Mesenchymal stem cell (in vitro differentiated cells and primary cell): ENCODE data around the gene TRIM25.

Experiments
- DNase-seq: peaks from one replicate; pipeline ENCODE4 v3.0.0-alpha.2; 2013
- H2AFZ ChIP-seq: one replicate; pipeline ENCODE4 v1.6.1; 2013; ENCODE audit warnings: low read depth, mild to moderate bottlenecking, control low read depth, inconsistent platforms, low read length, moderate library complexity
- H2AK5ac ChIP-seq: 2 replicates; pipeline ENCODE4 v1.6.1; 2013; ENCODE audit warnings: low read length, moderate library complexity, mild to moderate bottlenecking, inconsistent platforms; ENCODE audit not compliant: severe bottlenecking
- H2BK120ac ChIP-seq: one replicate; pipeline ENCODE4 v1.6.1; 2013; ENCODE audit warnings: low read depth, mild to moderate bottlenecking, inconsistent platforms, low read length, moderate library complexity
- H2BK12ac ChIP-seq, 2 experiments: one replicate each; pipeline ENCODE4 v1.6.1; 2013; ENCODE audit warnings: inconsistent platforms in 2 of 2, low read length in 2 of 2, mild to moderate bottlenecking in 2 of 2, moderate library complexity in 2 of 2, control low read depth in 1 of 2
- H2BK15ac ChIP-seq: one replicate; pipeline ENCODE4 v1.6.1; 2013; ENCODE audit warnings: mild to moderate bottlenecking, low read depth, inconsistent platforms; ENCODE audit not compliant: poor library complexity, severe bottlenecking
- H2BK5ac ChIP-seq: 2 replicates; pipeline ENCODE4 v1.6.1; 2013; ENCODE audit warnings: low read depth, mild to moderate bottlenecking, low read length, control low read depth, inconsistent platforms; ENCODE audit not compliant: poor library complexity, severe bottlenecking
- H3K14ac ChIP-seq, 2 experiments: one replicate each; pipeline ENCODE4 v1.6.1; 2013; ENCODE audit warnings: inconsistent platforms in 2 of 2, low read length in 2 of 2, control low read depth in 1 of 2, mild to moderate bottlenecking in 1 of 2, moderate library complexity in 1 of 2
- H3K18ac ChIP-seq, 2 experiments: one replicate each; pipeline ENCODE4 v1.6.1; 2013; ENCODE audit warnings: inconsistent platforms in 2 of 2, low read length in 2 of 2, control low read depth in 1 of 2, low read depth in 1 of 2, mild to moderate bottlenecking in 1 of 2
- H3K23ac ChIP-seq, 2 experiments: one replicate each; pipeline ENCODE4 v1.6.1; 2013; ENCODE audit warnings: inconsistent platforms in 2 of 2, low read length in 2 of 2, mild to moderate bottlenecking in 2 of 2, moderate library complexity in 2 of 2, control low read depth in 1 of 2
- H3K27ac ChIP-seq: 2 replicates; pipeline ENCODE4 v1.5.1; 2013; ENCODE audit warnings: mild to moderate bottlenecking, moderate library complexity, low read length, control low read depth, inconsistent platforms; ENCODE audit not compliant: poor library complexity, severe bottlenecking
- H3K27me3 ChIP-seq, 2 experiments: 2 replicates each; pipeline versions ENCODE4 v1.6.1 to v1.7.0; 2013; ENCODE audit warnings: low read length in 2 of 2, mild to moderate bottlenecking in 2 of 2, moderate library complexity in 2 of 2, control low read depth in 1 of 2, inconsistent platforms in 1 of 2; ENCODE audit not compliant: control insufficient read depth in 1 of 2, insufficient read depth in 1 of 2
- H3K36me3 ChIP-seq, 2 experiments: 2 replicates each; pipeline versions ENCODE4 v1.6.1 to v1.7.0; 2013; ENCODE audit warnings: low read length in 2 of 2, control low read depth in 1 of 2, inconsistent platforms in 1 of 2, low read depth in 1 of 2, mild to moderate bottlenecking in 1 of 2; ENCODE audit not compliant: insufficient read depth in 2 of 2, control insufficient read depth in 1 of 2
- H3K4ac ChIP-seq, 2 experiments: one replicate each; pipeline ENCODE4 v1.6.1; 2013; ENCODE audit warnings: inconsistent platforms in 2 of 2, low read length in 2 of 2, mild to moderate bottlenecking in 2 of 2, moderate library complexity in 2 of 2, control low read depth in 1 of 2, low read depth in 1 of 2
- H3K4me1 ChIP-seq: 2 replicates; pipeline ENCODE4 v1.6.1; 2013; ENCODE audit warnings: low read depth, low read length, control low read depth; ENCODE audit not compliant: control insufficient read depth, insufficient read depth
- H3K4me2 ChIP-seq: 2 replicates; pipeline ENCODE4 v1.6.1; 2013; ENCODE audit warnings: low read length, mild to moderate bottlenecking, inconsistent platforms; ENCODE audit not compliant: poor library complexity, severe bottlenecking
- H3K4me3 ChIP-seq, 2 experiments: 2 replicates each; pipeline versions ENCODE4 v1.5.1 to v1.7.0; 2013; ENCODE audit warnings: low read length in 2 of 2, mild to moderate bottlenecking in 2 of 2, control low read depth in 1 of 2, low read depth in 1 of 2; ENCODE audit not compliant: insufficient read depth in 1 of 2
- H3K79me1 ChIP-seq: replicated peaks from 2 replicates; pipeline ENCODE4 v1.6.1; 2013; ENCODE audit warnings: mild to moderate bottlenecking, control low read depth, low read length, inconsistent platforms; ENCODE audit not compliant: poor library complexity, severe bottlenecking
- H3K9ac ChIP-seq: 2 replicates; pipeline ENCODE4 v1.7.0; 2013; ENCODE audit warnings: mild to moderate bottlenecking, low read length, moderate library complexity
- H3K9me3 ChIP-seq: 2 replicates; pipeline ENCODE4 v1.7.0; 2013; ENCODE audit warnings: mild to moderate bottlenecking, low read length; ENCODE audit not compliant: control insufficient read depth
- H4K8ac ChIP-seq: one replicate; pipeline ENCODE4 v1.6.1; 2013; ENCODE audit warnings: inconsistent platforms, mild to moderate bottlenecking, low read length, moderate library complexity
- H4K91ac ChIP-seq: one replicate; pipeline ENCODE4 v1.6.1; 2013; ENCODE audit warnings: mild to moderate bottlenecking, low read length, inconsistent platforms
- WGBS: methylation state at CpG from one replicate; pipeline ENCODE4 v1.1.7; 2013; ENCODE audit warnings: mixed read lengths; 5-methylcytosine and 5-hydroxymethylcytosine counted together

Gene TRIM25

DNA sequence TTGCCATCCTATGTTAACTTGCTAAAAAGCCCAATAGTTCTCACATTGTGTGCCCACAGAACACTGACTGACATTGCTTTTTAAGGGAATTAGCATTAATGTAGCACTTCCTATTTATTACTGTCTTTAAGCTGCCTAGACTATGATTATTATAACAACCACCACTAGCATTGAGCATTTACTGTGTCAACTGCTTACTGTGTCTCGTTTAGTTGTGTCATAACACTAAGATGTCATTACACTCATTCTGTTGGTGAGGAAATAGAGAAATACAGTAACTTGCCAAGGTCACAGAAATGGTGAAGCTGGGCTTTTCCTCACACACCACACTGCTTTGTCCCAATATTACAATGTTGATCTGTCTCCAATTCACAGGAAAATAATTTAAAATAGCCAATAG lies 30.2 kb downstream of the TRIM25 start:
- Histone ChIP-seq H3K18ac (no peak overlapping the region), H3K79me1 (peaks cover 2% of the 10 kb centered on the region), H4K91ac (no peak overlapping the region), H2AK5ac (no peak overlapping the region), H3K9ac (no peak overlapping the region), H3K14ac (no peak overlapping the region), H3K4me1 (peaks cover 1% of the 10 kb centered on the region), H3K4ac (no peak overlapping the region), H3K27ac (no peak overlapping the region), H2BK120ac (no peak overlapping the region), H2BK15ac (no peak overlapping the region), H3K4me3 (no peak overlapping the region), H3K4me2 (no peak overlapping the region), H2BK12ac (no peak overlapping the region), H2AFZ (no peak overlapping the region), H3K23ac (no peak overlapping the region), H3K27me3 (no peaks in the 10 kb centered on the region), H3K36me3 (peaks cover 12 to 33% of the 10 kb centered on the region in 2 experiments), H4K8ac (no peak overlapping the region), H2BK5ac (no peak overlapping the region), H3K9me3 (peaks cover 5% of the 10 kb centered on the region)
- DNase-seq = no peak
- 86% methylated on average over 1 of the region's 1 CpG for WGBS

DNA sequence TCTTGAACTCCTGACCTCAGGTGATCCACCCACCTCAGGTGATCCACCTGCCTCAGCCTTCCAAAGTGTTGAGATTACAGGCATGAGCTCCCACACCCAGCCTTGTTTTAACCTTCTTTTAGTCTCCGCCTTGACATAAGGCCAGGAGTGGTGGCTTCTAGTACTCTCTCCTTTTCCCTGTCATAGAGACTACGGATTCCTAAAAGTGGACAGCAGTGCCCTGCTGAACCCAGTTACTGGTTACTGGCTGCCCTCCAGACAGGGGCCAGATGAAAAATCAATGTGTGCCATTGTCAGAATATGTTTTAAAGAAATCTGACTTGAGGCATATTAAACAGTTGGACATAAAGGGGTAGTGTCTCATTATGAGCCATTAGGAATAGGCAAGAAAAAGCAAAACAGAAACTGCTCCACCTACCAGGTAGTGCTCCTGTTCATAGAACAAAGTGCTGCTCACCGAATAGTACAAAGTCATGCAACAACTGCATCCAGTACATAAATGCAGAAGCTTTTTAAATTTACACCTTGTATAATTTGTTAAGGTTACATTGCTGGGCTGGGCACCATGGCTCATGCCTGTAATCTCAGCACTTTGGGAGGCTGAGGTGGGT lies 32.1 kb downstream of the TRIM25 start:
- no peak overlapping the region for H4K91ac ChIP-seq
- no peaks in the 10 kb centered on the region for H3K79me1 ChIP-seq
- DNase-seq = no peak
- H2BK5ac ChIP-seq = no peak overlapping the region
- no peak overlapping the region for H3K9ac ChIP-seq
- peaks cover 3 to 15% of the 10 kb centered on the region in 2 experiments for H3K36me3 ChIP-seq
- peaks cover 0 to 5% of the 10 kb centered on the region in 2 experiments for H3K27me3 ChIP-seq
- H3K4me3 ChIP-seq = no peak overlapping the region
- H2AFZ ChIP-seq = no peak overlapping the region
- peaks cover 1% of the 10 kb centered on the region for H3K4me1 ChIP-seq
- H3K14ac ChIP-seq = no peak overlapping the region
- H3K9me3 ChIP-seq = no peaks in the 10 kb centered on the region
- no peak overlapping the region for H3K4me2 ChIP-seq
- H2AK5ac ChIP-seq = no peak overlapping the region
- no peak overlapping the region for H2BK15ac ChIP-seq
- H3K18ac ChIP-seq = no peak overlapping the region
- H3K4ac ChIP-seq = no peak overlapping the region
- H3K27ac ChIP-seq = no peak overlapping the region
- H2BK120ac ChIP-seq = no peak overlapping the region
- H4K8ac ChIP-seq = no peak overlapping the region
- H2BK12ac ChIP-seq = no peak overlapping the region
- WGBS = 98% methylated on average over 2 of the region's 3 CpGs
- H3K23ac ChIP-seq = no peak overlapping the region

DNA sequence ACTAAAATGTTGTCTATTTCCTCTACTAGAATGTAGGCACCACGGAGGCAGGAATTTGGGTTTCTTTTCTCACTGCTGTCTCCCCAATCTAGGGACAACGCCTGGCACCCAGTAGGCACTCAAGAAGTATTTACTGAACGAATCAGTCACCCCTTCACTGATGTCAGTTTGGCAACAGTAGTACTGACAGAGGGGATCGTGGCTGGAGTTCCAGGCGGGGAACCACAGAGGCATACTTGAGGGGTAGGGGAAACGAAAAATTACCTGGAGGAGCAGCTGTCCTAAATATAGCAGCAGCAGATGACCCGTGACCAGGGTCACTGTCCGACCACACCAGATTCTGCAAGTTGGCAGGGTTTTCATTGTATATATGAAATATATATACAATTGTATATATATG lies 33.3 kb downstream of the TRIM25 start:
- H3K36me3 ChIP-seq = peaks cover 0 to 5% of the 10 kb centered on the region in 2 experiments
- no peak overlapping the region for H3K27ac ChIP-seq
- WGBS = 93% methylated on average over 7 of the region's 8 CpGs

DNA sequence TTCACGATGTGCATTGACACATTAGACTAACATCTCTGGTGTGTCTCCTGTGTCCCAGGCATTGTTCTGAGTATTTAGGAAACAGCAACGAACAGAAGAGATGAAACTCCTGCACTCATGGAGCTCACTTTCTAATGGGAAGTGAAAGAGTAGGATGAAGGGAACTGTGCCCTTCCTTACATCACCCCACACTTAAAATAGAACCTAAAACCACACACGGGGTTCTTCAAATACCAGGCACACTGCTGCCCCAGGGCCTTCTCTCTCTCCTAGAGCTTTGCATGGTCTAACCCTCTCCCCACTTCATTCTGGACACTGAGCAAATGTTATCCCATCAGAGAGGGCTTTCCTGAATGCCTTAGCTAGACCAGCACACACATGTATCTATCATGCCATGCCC lies 33.7 kb downstream of the TRIM25 start:
- 79% methylated on average over 3 of the region's 3 CpGs for WGBS

More for the DNA sequence above, 33.3 kb downstream of the TRIM25 start:
- DNase-seq = no peak
- H3K4me2 ChIP-seq = no peak overlapping the region
- H3K9ac ChIP-seq = no peak overlapping the region
- H3K27me3 ChIP-seq = peaks cover 0 to 8% of the 10 kb centered on the region in 2 experiments
- no peak overlapping the region for H3K18ac ChIP-seq
- H3K4me3 ChIP-seq = no peak overlapping the region
- H2BK5ac ChIP-seq = no peak overlapping the region
- no peak overlapping the region for H4K91ac ChIP-seq
- no peak overlapping the region for H2BK15ac ChIP-seq
- H3K14ac ChIP-seq = no peak overlapping the region
- no peaks in the 10 kb centered on the region for H3K9me3 ChIP-seq
- H2BK12ac ChIP-seq = no peak overlapping the region
- H2AFZ ChIP-seq = no peak overlapping the region
- no peak overlapping the region for H2AK5ac ChIP-seq
- no peak overlapping the region for H3K23ac ChIP-seq
- no peak overlapping the region for H3K4ac ChIP-seq
- H3K79me1 ChIP-seq = no peaks in the 10 kb centered on the region
- H4K8ac ChIP-seq = no peak overlapping the region
- H3K4me1 ChIP-seq = peaks cover 1% of the 10 kb centered on the region
- H2BK120ac ChIP-seq = no peak overlapping the region

More for the DNA sequence above, 33.7 kb downstream of the TRIM25 start:
- no peak overlapping the region for H2BK12ac ChIP-seq
- H3K18ac ChIP-seq = no peak overlapping the region
- H3K79me1 ChIP-seq = no peaks in the 10 kb centered on the region
- no peak for DNase-seq
- peaks cover 1% of the 10 kb centered on the region for H3K4me1 ChIP-seq
- H2BK15ac ChIP-seq = no peak overlapping the region
- H3K14ac ChIP-seq = no peak overlapping the region
- H3K9ac ChIP-seq = no peak overlapping the region
- H2AFZ ChIP-seq = no peak overlapping the region
- H3K4me2 ChIP-seq = no peak overlapping the region
- no peak overlapping the region for H3K4ac ChIP-seq
- H2BK120ac ChIP-seq = no peak overlapping the region
- no peak overlapping the region for H3K27ac ChIP-seq
- H3K27me3 ChIP-seq = peaks cover 0 to 8% of the 10 kb centered on the region in 2 experiments
- H4K91ac ChIP-seq = no peak overlapping the region
- H3K9me3 ChIP-seq = no peaks in the 10 kb centered on the region
- H4K8ac ChIP-seq = no peak overlapping the region
- H2BK5ac ChIP-seq = no peak overlapping the region
- H2AK5ac ChIP-seq = no peak overlapping the region
- no peak overlapping the region for H3K4me3 ChIP-seq
- H3K23ac ChIP-seq = no peak overlapping the region
- peaks cover 0 to 3% of the 10 kb centered on the region in 2 experiments for H3K36me3 ChIP-seq
